ENCODE measurements around the gene DSE.

DSE gene

DNA sequence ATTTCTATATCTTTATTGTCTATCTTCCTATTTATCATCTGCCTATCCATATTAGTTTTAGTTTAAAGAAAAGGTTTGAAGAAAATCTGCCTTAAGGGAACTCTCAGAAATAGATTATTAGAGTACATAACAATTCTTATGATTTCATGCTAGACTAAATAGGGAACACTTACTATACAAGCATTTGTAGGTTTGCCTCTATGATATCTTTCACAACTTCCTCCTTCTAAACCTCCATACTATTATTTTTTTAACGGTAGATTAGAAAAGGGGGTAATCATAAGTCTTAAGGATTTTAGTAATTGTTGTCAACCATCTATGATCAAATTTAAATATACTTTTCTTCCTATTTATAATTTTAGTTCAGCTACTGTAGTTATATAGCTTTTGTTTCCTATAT is 11.6 kb upstream of the DSE start:
- no peak for DNase-seq (ENCODE audit: extremely low read depth in 1 of 2, low read depth in 1 of 2)

- DNase-seq (ENCODE audit: extremely low read depth in 1 of 2, low read depth in 1 of 2): no peak
These were observed 10.9 kb upstream of the DSE start for GRCh38 chr6:116359835-116360234.

DNA sequence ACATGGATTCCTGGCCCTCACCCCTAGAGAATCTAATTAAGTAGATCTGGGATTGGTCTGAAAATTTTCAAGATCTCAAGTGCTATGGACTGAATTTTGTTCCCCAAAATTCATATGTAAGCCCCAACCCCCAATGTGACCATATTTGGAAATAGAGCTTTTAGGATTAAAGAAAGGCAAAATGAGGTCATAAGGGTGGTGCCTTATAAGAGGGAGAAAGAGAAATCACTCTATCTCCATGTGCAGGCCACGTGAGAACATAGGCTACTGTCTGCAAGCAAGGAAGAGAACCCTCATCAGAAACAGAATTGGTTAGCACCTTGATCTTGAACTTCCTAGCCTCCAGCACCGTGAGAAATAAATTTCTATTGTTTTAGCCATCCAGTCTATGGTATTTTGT is 8.5 kb upstream of the DSE start:
- DNase-seq (ENCODE audit: extremely low read depth in 1 of 2, low read depth in 1 of 2): no peak

DNA sequence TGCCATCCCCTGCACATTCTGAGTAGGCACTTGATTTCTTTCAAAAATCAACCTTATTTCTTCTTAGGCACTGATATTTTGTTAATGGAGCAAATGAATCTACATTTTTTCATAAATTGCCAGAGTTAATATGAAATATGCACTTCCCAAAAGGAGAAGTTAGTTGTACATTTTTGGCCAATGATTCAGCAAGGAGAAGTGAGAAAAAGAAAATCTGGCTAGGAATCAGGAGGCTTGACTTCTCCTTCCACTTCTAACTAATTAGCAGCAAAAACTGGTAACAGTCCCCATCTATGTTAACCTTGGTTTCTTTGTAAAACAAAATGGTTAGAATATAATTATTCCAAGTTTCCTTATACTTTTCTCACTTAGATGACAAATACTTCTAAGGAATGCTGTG is 7.0 kb upstream of the DSE start:
- DNase-seq (ENCODE audit: extremely low read depth in 1 of 2, low read depth in 1 of 2): no peak

GRCh38 chr6:116364321-116364720 is 6.4 kb upstream of the DSE start:
- no peak for DNase-seq (ENCODE audit: extremely low read depth in 1 of 2, low read depth in 1 of 2)

DNA sequence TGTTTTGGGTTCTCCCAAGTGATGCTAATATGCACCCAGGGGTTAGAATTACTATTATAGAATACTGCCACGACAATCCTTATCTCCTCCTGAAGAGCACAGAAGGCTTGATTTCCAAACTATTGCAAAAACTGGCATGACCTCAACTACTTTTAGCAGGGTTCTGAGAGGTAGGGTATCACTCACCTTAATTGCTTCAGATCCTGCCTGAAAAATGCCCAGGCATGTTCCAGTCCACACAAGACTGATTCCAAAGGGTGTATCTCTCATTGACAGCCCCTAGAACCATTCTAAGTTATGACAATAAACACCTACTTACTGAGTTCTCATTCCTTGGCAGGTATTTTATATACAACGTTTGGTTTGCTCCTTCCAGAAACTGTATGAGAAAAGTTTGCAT is 5.0 kb upstream of the DSE start:
- DNase-seq (ENCODE audit: extremely low read depth in 1 of 2, low read depth in 1 of 2): no peak

DNA sequence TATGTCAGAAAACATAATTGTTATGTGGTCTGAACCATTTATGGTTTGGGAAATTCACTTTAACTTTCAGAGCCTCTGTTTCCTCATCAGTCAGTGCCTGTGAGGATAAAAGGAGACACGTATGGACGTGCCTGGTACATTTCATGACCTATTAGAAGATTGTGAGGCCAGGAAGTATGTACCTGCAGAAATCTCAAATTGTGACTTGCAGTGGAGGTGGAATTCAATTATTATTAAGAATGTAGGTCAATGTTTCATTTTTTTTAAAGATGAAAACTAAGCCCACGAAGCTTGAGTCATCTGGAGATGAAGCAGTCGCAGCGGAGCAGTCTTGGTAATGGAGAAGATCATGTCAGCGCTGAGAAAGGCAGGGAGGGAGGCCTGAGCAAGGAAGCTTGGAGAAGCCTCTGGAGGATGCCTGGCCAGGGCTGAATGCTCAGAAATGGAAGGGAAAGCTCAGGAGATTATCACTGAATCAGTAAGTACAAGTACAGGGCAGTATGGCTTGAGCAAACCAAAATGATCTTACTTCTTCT is 3.9 kb upstream of the DSE start:
- no peak for DNase-seq (ENCODE audit: extremely low read depth in 1 of 2, low read depth in 1 of 2)

DNA sequence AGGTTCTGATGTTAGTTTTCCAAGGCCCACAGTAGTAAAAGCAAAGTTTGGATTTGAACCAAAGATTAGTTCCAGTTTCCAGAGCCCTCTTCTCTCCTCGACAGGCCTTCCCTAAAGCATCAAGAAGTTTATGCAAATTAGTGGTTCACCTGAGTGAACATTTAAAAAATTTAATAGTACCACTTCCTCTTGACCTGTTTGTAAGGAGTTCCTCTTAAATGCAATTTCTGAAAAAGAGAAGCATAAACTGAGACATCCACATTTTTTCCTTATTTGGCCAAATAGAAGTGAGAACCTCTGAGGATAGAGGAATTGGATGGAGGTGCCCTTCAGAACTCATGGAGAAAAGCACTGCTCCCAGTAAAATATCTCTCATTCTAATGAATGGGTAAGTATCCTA is 1.2 kb upstream of the DSE start:
- DNase-seq (ENCODE audit: extremely low read depth in 1 of 2, low read depth in 1 of 2): no peak

- no peak for DNase-seq (ENCODE audit: extremely low read depth in 1 of 2, low read depth in 1 of 2)
These were observed 585 bp upstream of the DSE start for GRCh38 chr6:116369964-116370759.

DNA sequence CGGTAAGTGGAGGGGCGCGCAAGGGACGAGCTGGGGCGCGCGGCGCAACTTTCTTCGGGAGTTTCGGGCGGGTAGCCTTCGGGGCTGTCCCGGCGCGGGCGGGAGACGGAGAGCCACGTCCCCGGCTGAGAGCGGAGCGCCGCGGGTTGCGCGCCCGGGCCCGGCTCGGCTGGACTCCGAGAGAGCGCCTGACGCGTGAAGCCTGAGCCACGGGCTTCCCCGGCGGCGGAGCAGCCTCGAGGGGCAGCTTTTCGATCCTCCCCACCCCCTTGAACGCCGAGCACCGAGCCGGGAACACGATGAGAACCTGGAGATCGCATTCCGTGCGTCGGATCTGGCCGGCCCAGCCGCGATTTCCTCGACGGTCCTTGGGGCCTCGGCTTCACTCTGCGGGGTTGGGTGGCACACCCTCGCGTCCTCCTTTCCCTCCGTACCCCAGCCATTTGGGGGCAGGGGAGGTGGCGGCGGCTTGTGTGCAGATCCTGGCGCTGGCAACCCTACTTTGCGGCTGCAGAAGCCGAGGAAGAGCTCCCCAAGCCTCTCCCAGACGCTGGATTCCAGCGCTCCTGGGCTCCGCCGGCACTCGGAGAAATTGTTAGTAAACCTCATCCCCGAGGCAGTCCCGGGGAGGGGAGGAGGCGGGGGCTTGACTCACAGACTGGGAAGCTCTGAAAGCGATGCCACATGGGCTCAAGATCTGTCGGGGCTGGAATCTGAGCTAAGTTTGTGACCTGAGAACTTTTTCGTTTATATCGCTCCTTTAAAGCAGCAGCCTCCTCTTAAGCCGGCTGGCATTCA is 572 bp downstream of the DSE start:
- DNase-seq (ENCODE audit: extremely low read depth in 1 of 2, low read depth in 1 of 2): no peak

DNA sequence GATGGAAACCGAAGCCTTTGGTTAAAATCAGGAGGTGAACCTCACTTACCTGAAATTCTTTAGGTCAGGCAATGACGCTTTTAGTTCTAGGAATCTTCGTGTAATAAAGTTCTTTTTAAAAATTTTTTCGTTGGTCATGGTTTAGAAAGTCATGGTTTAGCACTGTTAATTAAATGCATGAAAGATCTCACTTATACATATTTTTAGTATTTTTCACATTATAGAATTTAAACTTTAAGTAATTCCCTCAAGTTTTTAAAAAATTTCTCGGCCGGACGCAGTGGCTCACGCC is 1.1 kb downstream of the DSE start:
- DNase-seq (ENCODE audit: extremely low read depth in 1 of 2, low read depth in 1 of 2): no peak

- no peak for DNase-seq (ENCODE audit: extremely low read depth in 1 of 2, low read depth in 1 of 2)
These were observed 2.6 kb downstream of the DSE start for GRCh38 chr6:116373300-116373699.

GRCh38 chr6:116373940-116374339 is 3.2 kb downstream of the DSE start:
- no peak for DNase-seq (ENCODE audit: extremely low read depth in 1 of 2, low read depth in 1 of 2)

- DNase-seq (ENCODE audit: extremely low read depth in 1 of 2, low read depth in 1 of 2): no peak
These were observed 3.8 kb downstream of the DSE start for GRCh38 chr6:116374586-116374985.

DNA sequence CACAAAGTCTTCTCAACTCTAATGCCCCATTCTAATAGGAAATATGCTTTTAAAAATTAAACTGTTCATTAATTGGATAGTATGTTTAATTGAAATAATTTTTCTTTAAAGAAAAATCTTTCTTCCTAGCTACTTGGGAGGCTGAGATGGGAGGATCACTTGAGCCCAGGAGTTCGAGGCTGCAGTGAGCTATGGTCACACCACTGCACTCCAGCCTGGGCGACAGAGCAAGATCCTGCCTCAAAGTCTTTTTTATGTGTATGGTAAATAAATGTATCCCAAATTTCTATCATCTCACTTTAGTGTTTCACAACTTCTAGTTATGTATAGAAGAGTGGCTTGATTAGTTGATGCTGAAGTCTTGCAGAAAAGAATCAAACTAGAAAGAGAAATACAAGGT is 4.5 kb downstream of the DSE start:
- no peak for DNase-seq (ENCODE audit: extremely low read depth in 1 of 2, low read depth in 1 of 2)

- no peak for DNase-seq (ENCODE audit: extremely low read depth in 1 of 2, low read depth in 1 of 2)
These were observed 5.4 kb downstream of the DSE start for GRCh38 chr6:116376149-116376548.

- DNase-seq (ENCODE audit: extremely low read depth in 1 of 2, low read depth in 1 of 2): no peak
These were observed 9.0 kb downstream of the DSE start for GRCh38 chr6:116379764-116380163.

GRCh38 chr6:116380346-116380745 is 9.6 kb downstream of the DSE start:
- no peak for DNase-seq (ENCODE audit: extremely low read depth in 1 of 2, low read depth in 1 of 2)

GRCh38 chr6:116381000-116381399 is 10.3 kb downstream of the DSE start:
- no peak for DNase-seq (ENCODE audit: extremely low read depth in 1 of 2, low read depth in 1 of 2)

DNA sequence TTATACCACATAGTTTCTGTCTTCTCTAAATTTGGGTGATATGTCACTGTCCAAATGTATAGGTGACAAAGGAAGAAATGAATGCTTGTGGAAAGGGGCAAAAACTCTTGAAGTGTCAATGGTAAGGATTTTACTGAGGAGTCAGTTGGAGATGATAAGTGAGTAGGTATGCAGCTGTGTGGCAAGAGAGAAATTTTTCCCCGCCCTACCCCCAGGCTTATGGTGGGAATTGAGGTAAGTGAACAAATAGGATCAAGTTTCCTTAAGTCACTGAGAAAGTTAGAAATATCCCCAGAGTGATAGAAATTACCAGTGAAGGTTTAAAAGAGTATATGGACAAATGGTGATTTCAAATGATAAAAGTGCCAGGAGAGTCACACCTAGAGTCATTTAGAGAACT is 11.8 kb downstream of the DSE start:
- DNase-seq (ENCODE audit: extremely low read depth in 1 of 2, low read depth in 1 of 2): no peak

DNA sequence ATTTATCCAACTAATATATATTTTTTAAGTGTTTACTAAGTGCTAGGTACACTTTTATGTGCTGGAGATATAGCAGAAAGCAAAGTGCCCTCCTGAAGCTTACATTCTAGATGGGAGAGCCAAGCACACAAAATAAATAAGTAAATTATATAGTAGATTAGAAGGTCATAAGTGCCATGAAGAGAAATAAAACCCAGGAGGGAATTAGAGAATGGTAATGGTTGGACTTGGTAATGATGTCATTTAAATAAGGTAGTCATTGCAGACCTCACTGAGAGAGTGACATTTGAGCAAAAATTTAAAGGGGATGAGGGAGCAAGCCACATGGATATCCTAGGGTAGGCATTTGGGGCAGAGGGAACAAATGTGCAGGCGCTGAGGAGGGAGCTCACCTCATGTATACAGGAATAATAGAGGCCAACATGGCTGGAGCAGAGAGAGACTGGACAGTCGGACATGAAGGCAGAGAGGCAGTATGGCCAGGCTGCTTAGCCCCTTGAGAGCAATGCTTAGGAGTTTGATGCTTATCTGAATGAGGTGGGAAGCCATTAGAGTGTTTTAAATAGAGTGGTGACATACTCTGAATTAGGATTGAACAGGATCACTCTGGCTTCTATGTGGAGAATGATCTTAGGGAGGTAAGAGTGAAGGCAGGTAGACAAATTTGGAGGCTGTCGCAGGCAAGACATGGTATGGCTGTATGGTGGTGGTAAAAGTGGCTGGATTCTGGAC is 14.1 kb downstream of the DSE start:
- no peak for DNase-seq (ENCODE audit: extremely low read depth in 1 of 2, low read depth in 1 of 2)

GRCh38 chr6:116385459-116385802 is 14.7 kb downstream of the DSE start:
- no peak for DNase-seq (ENCODE audit: extremely low read depth in 1 of 2, low read depth in 1 of 2)
